Keratinocyte (primary cell): ENCODE measurements around the gene OGG1. TPM values are rescaled to one million over a fixed set of nuclear protein-coding genes. Genes with fewer than 3 reads are reported as not detected.

Experiments used
- DNase-seq: peaks from one replicate; pipeline ENCODE4 v3.0.0-alpha.2; 2011; ENCODE audit warnings: low read depth, missing footprints, low spot score
- FAIRE-seq: peaks from 2 replicates; lab custom pipeline; 2011; peaks lifted over from hg19 to GRCh38; lab: Jason Lieb, UNC
- H2AFZ ChIP-seq: 2 replicates; pipeline ENCODE4 v1.6.0; 2012; ENCODE audit warnings: low read length, control low read depth, inconsistent platforms; ENCODE audit not compliant: control insufficient read depth
- H3K27ac ChIP-seq: 2 replicates; pipeline ENCODE4 v1.5.1; 2011; ENCODE audit warnings: low read length; ENCODE audit not compliant: control insufficient read depth, insufficient read depth
- H3K27me3 ChIP-seq: 3 replicates; pipeline ENCODE4 v1.6.0; 2011; ENCODE audit warnings: low read length; ENCODE audit not compliant: control insufficient read depth, insufficient read depth; ENCODE audit errors: extremely low read depth
- H3K36me3 ChIP-seq, 2 experiments: 2 replicates in 1 of 2; 3 replicates in 1 of 2; pipeline ENCODE4 v1.5.1; 2011; ENCODE audit warnings: low read length in 2 of 2, mild to moderate bottlenecking in 1 of 2; ENCODE audit not compliant: control insufficient read depth in 2 of 2, insufficient read depth in 2 of 2; ENCODE audit errors: extremely low read depth in 1 of 2
- H3K4me1 ChIP-seq: 3 replicates; pipeline ENCODE4 v1.5.1; 2011; ENCODE audit warnings: low read length; ENCODE audit not compliant: control insufficient read depth, insufficient read depth; ENCODE audit errors: extremely low read depth
- H3K4me2 ChIP-seq: 3 replicates; pipeline ENCODE4 v1.6.0; 2011; ENCODE audit warnings: low read depth, low read length; ENCODE audit not compliant: control insufficient read depth, insufficient read depth; ENCODE audit errors: extremely low read depth
- H3K4me3 ChIP-seq, 3 experiments: fragments of 200-600 bp in 1 of 3; sonication (generic) in 1 of 3; 2 replicates in 2 of 3; 3 replicates in 1 of 3; pipeline ENCODE4 v1.5.1; 2011 to 2016; ENCODE audit warnings: low read length in 3 of 3, mild to moderate bottlenecking in 3 of 3, control low read depth in 2 of 3, inconsistent platforms in 1 of 3, low read depth in 1 of 3, mixed read lengths in 1 of 3, mixed run types in 1 of 3, moderate library complexity in 1 of 3; ENCODE audit not compliant: control insufficient read depth in 2 of 3, insufficient read depth in 2 of 3; ENCODE audit errors: extremely low read depth in 1 of 3
- H3K79me2 ChIP-seq: 2 replicates; pipeline ENCODE4 v1.6.0; 2012; ENCODE audit warnings: low read length; ENCODE audit not compliant: control insufficient read depth, insufficient read depth
- H3K9ac ChIP-seq: 3 replicates; pipeline ENCODE4 v1.6.0; 2011; ENCODE audit warnings: low read length; ENCODE audit not compliant: control insufficient read depth, insufficient read depth; ENCODE audit errors: extremely low read depth
- H3K9me1 ChIP-seq: 3 replicates; pipeline ENCODE4 v1.6.0; 2011; ENCODE audit warnings: low read length; ENCODE audit not compliant: control insufficient read depth, insufficient read depth; ENCODE audit errors: extremely low read depth
- H3K9me3 ChIP-seq: 2 replicates; pipeline ENCODE4 v1.5.1; 2012; ENCODE audit warnings: low read depth, low read length; ENCODE audit not compliant: control insufficient read depth
- H4K20me1 ChIP-seq: 3 replicates; pipeline ENCODE4 v1.6.0; 2011; ENCODE audit warnings: low read length; ENCODE audit not compliant: control insufficient read depth, insufficient read depth; ENCODE audit errors: extremely low read depth
- CTCF ChIP-seq, 3 experiments: IDR thresholded peaks in 1 of 3; conservative IDR thresholded peaks in 1 of 3; optimal IDR thresholded peaks in 1 of 3; 2 replicates in 2 of 3; 3 replicates in 1 of 3; pipeline versions ENCODE3 to v1.5.1; 2011; ENCODE audit warnings: low read length in 3 of 3, mild to moderate bottlenecking in 3 of 3, moderate library complexity in 2 of 3, control low read depth in 1 of 3, inconsistent platforms in 1 of 3; ENCODE audit not compliant: insufficient read depth in 2 of 3; ENCODE audit errors: extremely low read depth in 1 of 3
- EZH2 ChIP-seq: IDR thresholded peaks from one replicate; pipeline ENCODE4 v1.6.1; 2012; ENCODE audit warnings: inconsistent platforms, mild to moderate bottlenecking, low read length, moderate library complexity
- dilution Hi-C: fragments of 300-500 bp; cut with MboI; formaldehyde crosslinking; loops from one replicate; pipeline ENCODE4 v1.7.0; 2020; ENCODE audit warnings: low sequenced_read_pairs; ENCODE audit not compliant: extremely low pct_ligation_motif_present
- polyA plus RNA-seq, 5 experiments: library from polyadenylated mRNA; depleted of rRNA in 3 of 5; stranded (reverse) in 3 of 5; stranded (forward) in 1 of 5; unstranded in 1 of 5; fragments of >200 nt; gene quantifications; 1 replicate in 1 of 5; 2 replicates in 3 of 5; 3 replicates in 1 of 5; pipeline versions ENCODE4 v1.2.1 to v1.2.3, GENCODE V29; 2011 to 2012; ENCODE audit warnings: missing spikeins in 2 of 5, low read depth in 1 of 5, low replicate concordance in 1 of 5

OGG1 gene
- polyA plus RNA-seq, 1 donor (not counting 4 experiments of a cell fraction or from before 2014, with no cell fraction given), result 17.5 TPM

GRCh38 chr3:9743548-9743947, 6.2 kb upstream of the OGG1 start:
- Histone ChIP-seq H4K20me1 (no peaks in the 10 kb centered on the region), H3K9me1 (no peaks in the 10 kb centered on the region), H3K4me1 (no peaks in the 10 kb centered on the region), H3K79me2 (peaks cover 8% of the 10 kb centered on the region), H3K4me3 (no peak overlapping the region), H3K27ac (no peak overlapping the region), H2AFZ (no peak overlapping the region), H3K27me3 (no peaks in the 10 kb centered on the region), H3K9me3 (no peaks in the 10 kb centered on the region), H3K36me3 (peaks cover 64 to 70% of the 10 kb centered on the region in 2 experiments), H3K9ac (no peak overlapping the region), H3K4me2 (no peak overlapping the region)
- TF ChIP-seq CTCF (optimal IDR thresholded peaks at IDR 0.05 in 1 of 3, IDR thresholded peaks at IDR 0.05 in 1 of 3, conservative IDR thresholded peaks at IDR 0.05 in 1 of 3; ENCODE audit: extremely low read depth in 1 of 3, insufficient read depth in 2 of 3, low read length in 3 of 3), result no peak
- TF ChIP-seq EZH2, result no peak
- FAIRE-seq, result no peak
- DNase-seq, result no peak
- dilution Hi-C loops, result no loop called here

GRCh38 chr3:9744162-9744561, 5.6 kb upstream of the OGG1 start:
- no peak overlapping the region for H3K9ac ChIP-seq
- no peak overlapping the region for H3K4me3 ChIP-seq
- no peak for TF ChIP-seq EZH2
- TF ChIP-seq CTCF (optimal IDR thresholded peaks at IDR 0.05 in 1 of 3, IDR thresholded peaks at IDR 0.05 in 1 of 3, conservative IDR thresholded peaks at IDR 0.05 in 1 of 3; ENCODE audit: extremely low read depth in 1 of 3, insufficient read depth in 2 of 3, low read length in 3 of 3), result no peak
- no peaks in the 10 kb centered on the region for H3K9me3 ChIP-seq
- H4K20me1 ChIP-seq, result no peaks in the 10 kb centered on the region
- no peak overlapping the region for H3K4me2 ChIP-seq
- dilution Hi-C loops, result no loop called here
- H3K79me2 ChIP-seq, result peaks cover 5% of the 10 kb centered on the region
- no peak for FAIRE-seq
- peaks cover 59 to 65% of the 10 kb centered on the region in 2 experiments for H3K36me3 ChIP-seq
- no peaks in the 10 kb centered on the region for H3K27me3 ChIP-seq
- H3K27ac ChIP-seq, result no peak overlapping the region
- no peak for DNase-seq
- no peaks in the 10 kb centered on the region for H3K9me1 ChIP-seq
- peaks cover 2% of the 10 kb centered on the region for H3K4me1 ChIP-seq
- no peak overlapping the region for H2AFZ ChIP-seq
